ENCODE data around the gene PDLIM5. TPM values are rescaled to one million over a fixed set of nuclear protein-coding genes. Genes with fewer than 3 reads are reported as not detected.

The PDLIM5 gene
- total RNA-seq, 4 donors from 2014 or later = 77.7 to 128 (median 109) TPM

DNA sequence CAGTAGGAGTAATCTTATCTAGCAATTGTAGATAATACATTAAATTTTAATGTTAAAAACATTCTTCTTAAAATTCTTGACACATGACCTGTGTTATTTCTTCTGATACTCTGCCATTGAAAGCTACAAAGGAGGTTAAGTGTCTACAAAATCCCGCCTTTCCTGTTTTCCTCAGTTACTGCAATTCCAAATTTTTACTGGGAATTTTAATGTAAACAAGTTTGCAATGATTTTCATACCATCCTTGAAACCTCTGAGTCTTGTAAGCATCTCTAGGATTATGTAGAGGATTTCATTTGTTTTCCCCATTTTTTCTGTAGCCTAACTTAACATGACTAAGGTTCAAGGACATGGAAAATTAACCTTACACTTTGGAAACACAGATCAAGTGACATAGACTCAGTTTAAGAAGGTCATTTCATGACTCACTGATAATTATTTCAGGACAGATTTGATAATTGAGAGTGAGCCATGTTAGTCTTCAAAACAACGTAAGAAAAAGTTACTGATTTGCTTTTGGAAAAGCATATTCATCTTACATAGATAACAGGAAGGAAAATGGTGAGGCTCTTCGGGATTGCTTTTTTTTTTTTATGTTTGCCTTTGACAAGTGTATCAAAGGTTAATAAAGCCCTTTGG lies 39.6 kb upstream of the PDLIM5 start:
- Histone ChIP-seq H3K4me3 (replicated peaks in 1 of 3) (no peak overlapping the region), H3K27ac (no peak overlapping the region), H3K4me1 (peaks cover 0 to 11% of the 10 kb centered on the region in 2 donors), H3K36me3 (no peaks in the 10 kb centered on the region), H3K27me3 (no peaks in the 10 kb centered on the region), H3K9me3 (no peaks in the 10 kb centered on the region)
- WGBS, 2 donors = 60 to 66% methylated on average over 3 of the region's 3 CpGs
- no peak for DNase-seq
- intact Hi-C loops (cut with DNase I) = no loop called here
- TF ChIP-seq POLR2A (IDR thresholded peaks at IDR 0.05) = no peak

DNA sequence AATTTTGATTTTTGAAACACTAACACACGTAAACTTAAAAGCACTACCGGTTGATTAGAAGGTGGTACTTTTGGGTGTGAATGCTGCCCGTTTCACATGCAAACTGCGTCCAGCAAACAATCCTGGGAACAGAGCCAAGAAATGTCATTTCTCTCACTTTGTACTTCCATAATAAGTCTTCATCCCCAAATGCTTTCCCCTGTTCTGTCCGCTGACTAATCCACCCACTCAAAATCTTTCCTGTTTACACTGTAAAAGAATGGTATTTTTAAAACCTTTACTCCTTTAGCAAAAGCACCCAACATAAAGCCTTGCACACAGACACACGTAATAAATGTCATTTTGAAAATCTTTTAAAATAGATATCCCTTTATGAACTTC lies 39.1 kb upstream of the PDLIM5 start:
- Histone ChIP-seq H3K27me3 (no peaks in the 10 kb centered on the region), H3K9me3 (no peaks in the 10 kb centered on the region), H3K4me1 (peaks cover 0 to 11% of the 10 kb centered on the region in 2 donors), H3K27ac (no peak overlapping the region), H3K36me3 (no peaks in the 10 kb centered on the region), H3K4me3 (replicated peaks in 1 of 3) (no peak overlapping the region)
- 31 to 37% methylated on average over 6 of the region's 6 CpGs for WGBS, 2 donors
- intact Hi-C loops (cut with DNase I) = no loop called here
- TF ChIP-seq POLR2A (IDR thresholded peaks at IDR 0.05) = no peak
- TF ChIP-seq, protein P1, sequence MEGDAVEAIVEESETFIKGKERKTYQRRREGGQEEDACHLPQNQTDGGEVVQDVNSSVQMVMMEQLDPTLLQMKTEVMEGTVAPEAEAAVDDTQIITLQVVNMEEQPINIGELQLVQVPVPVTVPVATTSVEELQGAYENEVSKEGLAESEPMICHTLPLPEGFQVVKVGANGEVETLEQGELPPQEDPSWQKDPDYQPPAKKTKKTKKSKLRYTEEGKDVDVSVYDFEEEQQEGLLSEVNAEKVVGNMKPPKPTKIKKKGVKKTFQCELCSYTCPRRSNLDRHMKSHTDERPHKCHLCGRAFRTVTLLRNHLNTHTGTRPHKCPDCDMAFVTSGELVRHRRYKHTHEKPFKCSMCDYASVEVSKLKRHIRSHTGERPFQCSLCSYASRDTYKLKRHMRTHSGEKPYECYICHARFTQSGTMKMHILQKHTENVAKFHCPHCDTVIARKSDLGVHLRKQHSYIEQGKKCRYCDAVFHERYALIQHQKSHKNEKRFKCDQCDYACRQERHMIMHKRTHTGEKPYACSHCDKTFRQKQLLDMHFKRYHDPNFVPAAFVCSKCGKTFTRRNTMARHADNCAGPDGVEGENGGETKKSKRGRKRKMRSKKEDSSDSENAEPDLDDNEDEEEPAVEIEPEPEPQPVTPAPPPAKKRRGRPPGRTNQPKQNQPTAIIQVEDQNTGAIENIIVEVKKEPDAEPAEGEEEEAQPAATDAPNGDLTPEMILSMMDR (IDR thresholded peaks at IDR 0.05) = no peak
- no peak for DNase-seq

DNA sequence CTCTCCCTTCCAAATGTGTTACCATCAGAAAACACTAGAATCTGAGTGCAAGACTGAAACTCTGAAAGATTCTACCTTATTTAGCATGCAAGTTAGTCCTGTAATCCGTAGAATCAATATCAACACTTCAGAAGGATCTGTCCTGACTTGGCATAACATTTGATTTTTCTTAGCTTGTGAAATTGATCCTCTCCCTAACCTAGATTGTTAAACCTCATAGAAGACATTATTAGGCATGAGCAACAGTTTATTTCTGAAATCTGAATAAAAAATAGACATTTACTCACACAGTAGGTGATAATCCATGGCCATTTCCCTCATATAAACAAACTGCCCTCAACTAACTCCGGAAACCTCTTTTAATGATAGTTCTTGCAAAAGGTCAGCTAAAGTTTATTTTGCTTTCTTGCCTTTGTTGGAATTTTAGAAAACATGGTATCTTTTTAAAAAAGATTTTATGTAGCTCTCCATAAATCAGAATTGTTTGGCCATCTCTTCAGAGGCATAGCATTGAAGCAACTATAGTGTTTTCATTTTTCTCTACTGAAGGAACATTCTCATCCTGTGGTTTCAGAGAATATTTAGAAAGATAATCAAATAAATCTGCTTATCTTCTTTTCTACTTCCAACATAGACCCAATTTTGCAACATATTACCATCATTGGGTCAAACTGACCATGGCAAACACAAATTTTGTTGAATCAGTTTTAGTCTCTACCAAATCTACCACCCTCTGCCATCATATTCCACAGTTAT lies 38.5 kb upstream of the PDLIM5 start:
- no peak for DNase-seq
- intact Hi-C loops (cut with DNase I) = no loop called here
- Histone ChIP-seq H3K9me3 (no peaks in the 10 kb centered on the region), H3K36me3 (no peaks in the 10 kb centered on the region), H3K27ac (no peak overlapping the region), H3K4me1 (peaks cover 0 to 11% of the 10 kb centered on the region in 2 donors), H3K27me3 (no peaks in the 10 kb centered on the region), H3K4me3 (replicated peaks in 1 of 3) (no peak overlapping the region)
- TF ChIP-seq, protein P1 (IDR thresholded peaks at IDR 0.05) = no peak
- no peak for TF ChIP-seq POLR2A (IDR thresholded peaks at IDR 0.05)
- 76 to 77% methylated on average over 2 of the region's 2 CpGs for WGBS, 2 donors

DNA sequence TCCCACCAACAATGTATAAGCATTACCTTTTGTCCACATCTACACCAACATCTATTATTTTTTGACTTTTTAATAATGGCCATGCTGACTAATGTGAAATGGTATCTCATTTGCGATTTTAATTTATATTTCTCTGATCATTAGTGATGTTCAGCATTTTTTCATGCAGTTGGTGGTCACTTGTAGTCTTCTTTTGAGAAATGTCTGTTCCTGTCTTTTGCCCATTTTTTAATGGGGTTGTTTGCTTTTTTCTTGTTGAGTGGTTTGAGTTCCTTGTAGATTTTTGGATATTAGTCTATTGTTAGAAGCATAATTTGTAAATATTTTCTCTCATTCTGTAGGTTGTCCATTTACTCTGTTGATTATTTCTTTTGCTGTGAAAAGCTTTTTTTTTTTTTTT lies 36.8 kb upstream of the PDLIM5 start:
- TF ChIP-seq POLR2A (IDR thresholded peaks at IDR 0.05) = no peak
- TF ChIP-seq, protein P1 (IDR thresholded peaks at IDR 0.05) = no peak
- WGBS, 2 donors = 98% methylated on average over 1 of the region's 1 CpG
- no peak overlapping the region for H3K27ac ChIP-seq
- no peak for DNase-seq
- H3K9me3 ChIP-seq = no peaks in the 10 kb centered on the region
- no peaks in the 10 kb centered on the region for H3K36me3 ChIP-seq
- H3K4me1 ChIP-seq = peaks cover 0 to 8% of the 10 kb centered on the region in 2 donors
- H3K27me3 ChIP-seq = no peaks in the 10 kb centered on the region
- intact Hi-C loops (cut with DNase I) = no loop called here
- H3K4me3 ChIP-seq (replicated peaks in 1 of 3) = no peak overlapping the region

DNA sequence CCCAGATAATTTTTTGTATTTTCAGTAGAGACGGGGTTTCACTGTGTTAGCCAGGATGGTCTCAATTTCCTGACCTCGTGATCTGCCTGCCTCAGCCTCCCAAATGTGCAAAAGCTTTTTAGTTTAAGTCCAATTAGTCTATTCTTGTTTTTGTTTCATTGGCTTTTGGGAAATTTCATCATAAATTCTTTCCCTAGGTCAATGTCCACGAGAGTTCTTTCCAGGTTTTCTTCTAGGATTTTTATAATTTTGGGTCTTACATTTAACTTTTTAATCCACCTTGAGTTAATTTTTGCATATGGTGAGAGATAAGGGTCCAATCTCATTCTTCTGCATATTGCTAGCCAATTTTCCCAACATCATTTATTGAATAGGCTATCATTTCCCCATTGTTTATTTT lies 36.3 kb upstream of the PDLIM5 start:
- peaks cover 0 to 3% of the 10 kb centered on the region in 2 donors for H3K4me1 ChIP-seq
- no peaks in the 10 kb centered on the region for H3K9me3 ChIP-seq
- WGBS, 2 donors = 93 to 96% methylated on average over 3 of the region's 3 CpGs
- H3K4me3 ChIP-seq (replicated peaks in 1 of 3) = no peak overlapping the region
- TF ChIP-seq, protein P1 (IDR thresholded peaks at IDR 0.05) = no peak
- no peak for TF ChIP-seq POLR2A (IDR thresholded peaks at IDR 0.05)
- no peaks in the 10 kb centered on the region for H3K27me3 ChIP-seq
- no peak for DNase-seq
- no peak overlapping the region for H3K27ac ChIP-seq
- intact Hi-C loops (cut with DNase I) = no loop called here
- H3K36me3 ChIP-seq = no peaks in the 10 kb centered on the region

Data from thyroid gland (tissue), 4 donors.